ENCODE measurements around the gene LGI2. TPM values are rescaled to one million over a fixed set of nuclear protein-coding genes. Genes with fewer than 3 reads are reported as not detected.

Gene LGI2
- total RNA-seq, 4 donors from 2014 or later: 4.6 to 13.7 (median 9.7) TPM

DNA sequence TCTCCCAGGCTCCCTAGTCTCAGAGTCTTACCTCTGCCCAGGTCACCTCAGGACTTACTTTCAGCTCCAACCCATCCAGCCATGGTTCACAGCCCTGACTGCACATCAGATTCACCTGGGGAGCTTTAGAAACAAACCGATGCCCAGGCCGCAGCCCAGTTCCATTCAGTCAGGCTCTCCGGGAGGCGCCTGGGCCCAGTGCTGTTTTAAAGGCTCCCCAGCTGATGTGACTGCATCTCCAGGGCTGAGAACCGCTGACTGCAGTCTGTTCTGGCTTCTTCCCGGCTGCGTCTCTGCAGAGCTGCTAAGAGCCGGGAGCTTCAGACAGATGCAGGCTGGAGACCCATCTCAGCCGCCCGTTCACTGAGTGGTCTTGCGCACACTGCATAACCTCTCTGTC is 44.4 kb upstream of the LGI2 start:
- Histone ChIP-seq H3K9me3 (no peaks in the 10 kb centered on the region), H3K36me3 (no peaks in the 10 kb centered on the region), H3K27me3 (no peaks in the 10 kb centered on the region), H3K4me1 (peaks cover 0 to 7% (median 0%) of the 10 kb centered on the region in 4 donors), H3K4me3 (no peak overlapping the region), H3K27ac (replicated peaks in 1 of 4) (no peak overlapping the region)
- intact Hi-C loops (cut with DNase I): no loop called here
- 94% methylated on average over 3 of the region's 11 CpGs for WGBS
- no peak for TF ChIP-seq POLR2A (IDR thresholded peaks at IDR 0.05; ENCODE audit: low read depth)
- TF ChIP-seq EP300 (IDR thresholded peaks at IDR 0.05): no peak
- TF ChIP-seq, protein P1, sequence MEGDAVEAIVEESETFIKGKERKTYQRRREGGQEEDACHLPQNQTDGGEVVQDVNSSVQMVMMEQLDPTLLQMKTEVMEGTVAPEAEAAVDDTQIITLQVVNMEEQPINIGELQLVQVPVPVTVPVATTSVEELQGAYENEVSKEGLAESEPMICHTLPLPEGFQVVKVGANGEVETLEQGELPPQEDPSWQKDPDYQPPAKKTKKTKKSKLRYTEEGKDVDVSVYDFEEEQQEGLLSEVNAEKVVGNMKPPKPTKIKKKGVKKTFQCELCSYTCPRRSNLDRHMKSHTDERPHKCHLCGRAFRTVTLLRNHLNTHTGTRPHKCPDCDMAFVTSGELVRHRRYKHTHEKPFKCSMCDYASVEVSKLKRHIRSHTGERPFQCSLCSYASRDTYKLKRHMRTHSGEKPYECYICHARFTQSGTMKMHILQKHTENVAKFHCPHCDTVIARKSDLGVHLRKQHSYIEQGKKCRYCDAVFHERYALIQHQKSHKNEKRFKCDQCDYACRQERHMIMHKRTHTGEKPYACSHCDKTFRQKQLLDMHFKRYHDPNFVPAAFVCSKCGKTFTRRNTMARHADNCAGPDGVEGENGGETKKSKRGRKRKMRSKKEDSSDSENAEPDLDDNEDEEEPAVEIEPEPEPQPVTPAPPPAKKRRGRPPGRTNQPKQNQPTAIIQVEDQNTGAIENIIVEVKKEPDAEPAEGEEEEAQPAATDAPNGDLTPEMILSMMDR (IDR thresholded peaks at IDR 0.05): no peak
- TF ChIP-seq POLR2AphosphoS5 (IDR thresholded peaks at IDR 0.05): no peak
- no peak for DNase-seq (ENCODE audit: extremely low spot score)

DNA sequence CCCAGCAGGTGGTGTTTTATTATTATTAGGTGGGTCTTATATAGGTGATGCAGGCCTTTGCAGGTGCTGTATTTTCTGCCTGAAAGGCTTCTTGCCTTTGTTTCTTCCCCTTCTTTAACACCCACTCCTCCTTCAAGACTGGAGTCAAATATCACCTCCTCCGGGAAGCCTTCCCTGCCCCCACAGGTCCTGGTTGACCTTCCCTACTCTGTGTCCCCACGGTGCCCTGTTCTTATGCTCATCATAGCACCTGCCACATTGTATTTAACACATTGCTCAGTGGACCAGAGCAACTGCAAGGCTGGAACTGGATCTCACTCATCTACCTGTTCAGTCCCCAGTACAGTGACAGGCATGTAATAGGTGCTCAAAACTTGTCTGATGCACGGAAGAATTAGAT is 39.8 kb upstream of the LGI2 start:
- H3K9me3 ChIP-seq: no peaks in the 10 kb centered on the region
- no peak for DNase-seq (ENCODE audit: extremely low spot score)

DNA sequence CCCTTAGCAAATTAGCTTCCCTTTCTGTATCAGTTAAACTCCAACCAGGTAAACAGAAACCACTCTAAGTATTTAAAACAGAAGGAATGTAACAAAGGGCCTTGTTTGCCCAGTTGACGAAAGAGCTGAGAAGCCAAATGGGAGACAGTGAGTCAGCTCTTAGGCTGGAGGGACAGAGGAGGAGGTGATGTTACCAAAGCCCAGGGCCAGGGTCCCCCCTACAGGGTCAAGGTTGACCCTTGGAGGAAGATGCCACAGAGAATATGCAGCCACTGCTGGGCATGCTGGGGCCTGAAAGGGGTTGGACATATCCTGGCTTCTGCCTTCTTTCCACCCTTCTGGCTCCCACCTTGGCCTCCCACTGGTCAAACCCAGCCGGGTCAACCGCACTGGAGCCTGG is 38.3 kb upstream of the LGI2 start:
- Histone ChIP-seq H3K27ac (replicated peaks in 1 of 4) (no peak overlapping the region), H3K4me1 (peaks cover 0 to 7% (median 0%) of the 10 kb centered on the region in 4 donors)
- TF ChIP-seq POLR2AphosphoS5 (IDR thresholded peaks at IDR 0.05) (no peak), POLR2A (IDR thresholded peaks at IDR 0.05; ENCODE audit: low read depth) (no peak), EP300 (IDR thresholded peaks at IDR 0.05) (no peak)
- TF ChIP-seq, protein P1 (IDR thresholded peaks at IDR 0.05): no peak

More for the DNA sequence above, 39.8 kb upstream of the LGI2 start:
- Histone ChIP-seq H3K4me1 (peaks cover 0 to 7% (median 0%) of the 10 kb centered on the region in 4 donors), H3K27me3 (no peaks in the 10 kb centered on the region), H3K4me3 (no peak overlapping the region), H3K36me3 (no peaks in the 10 kb centered on the region), H3K27ac (replicated peaks in 1 of 4) (no peak overlapping the region)
- intact Hi-C loops (cut with DNase I): no loop called here
- TF ChIP-seq, protein P1 (IDR thresholded peaks at IDR 0.05): no peak
- TF ChIP-seq POLR2A (IDR thresholded peaks at IDR 0.05; ENCODE audit: low read depth) (no peak), POLR2AphosphoS5 (IDR thresholded peaks at IDR 0.05) (no peak), EP300 (IDR thresholded peaks at IDR 0.05) (no peak)
- 93% methylated on average over 3 of the region's 3 CpGs for WGBS

DNA sequence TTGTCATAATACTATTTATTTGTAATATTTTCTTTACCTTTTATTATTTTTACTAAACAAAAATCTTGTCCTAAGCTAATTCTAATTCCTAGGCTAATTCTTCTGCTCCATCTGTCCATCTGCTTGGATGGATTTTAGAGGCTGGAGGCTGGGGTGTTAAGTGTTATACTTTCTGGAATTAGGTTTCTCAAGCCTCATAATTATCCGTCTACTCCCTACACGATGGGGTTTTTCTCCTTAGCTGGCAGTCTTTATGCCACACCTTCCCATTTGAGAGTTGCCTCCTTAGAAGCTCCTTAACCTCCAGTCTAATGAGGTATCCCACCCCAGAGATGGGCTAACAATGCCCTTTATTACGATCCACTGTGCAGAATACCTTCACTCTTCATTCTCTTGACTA is 37.6 kb upstream of the LGI2 start:
- intact Hi-C loops (cut with DNase I): no loop called here
- no peaks in the 10 kb centered on the region for H3K36me3 ChIP-seq
- DNase-seq (ENCODE audit: extremely low spot score): no peak
- no peak overlapping the region for H3K27ac ChIP-seq (replicated peaks in 1 of 4)
- H3K4me3 ChIP-seq: no peak overlapping the region
- TF ChIP-seq EP300 (IDR thresholded peaks at IDR 0.05): no peak
- TF ChIP-seq POLR2AphosphoS5 (IDR thresholded peaks at IDR 0.05): no peak
- no peak for TF ChIP-seq POLR2A (IDR thresholded peaks at IDR 0.05; ENCODE audit: low read depth)
- TF ChIP-seq, protein P1 (IDR thresholded peaks at IDR 0.05): no peak
- 93% methylated on average over 3 of the region's 3 CpGs for WGBS
- no peaks in the 10 kb centered on the region for H3K27me3 ChIP-seq
- peaks cover 0 to 7% (median 0%) of the 10 kb centered on the region in 4 donors for H3K4me1 ChIP-seq
- H3K9me3 ChIP-seq: no peaks in the 10 kb centered on the region

More for the DNA sequence above, 38.3 kb upstream of the LGI2 start:
- H3K9me3 ChIP-seq: no peaks in the 10 kb centered on the region
- H3K36me3 ChIP-seq: no peaks in the 10 kb centered on the region
- H3K4me3 ChIP-seq: no peak overlapping the region
- intact Hi-C loops (cut with DNase I): no loop called here
- no peak for DNase-seq (ENCODE audit: extremely low spot score)
- no peaks in the 10 kb centered on the region for H3K27me3 ChIP-seq
- 85% methylated on average over 3 of the region's 3 CpGs for WGBS

DNA sequence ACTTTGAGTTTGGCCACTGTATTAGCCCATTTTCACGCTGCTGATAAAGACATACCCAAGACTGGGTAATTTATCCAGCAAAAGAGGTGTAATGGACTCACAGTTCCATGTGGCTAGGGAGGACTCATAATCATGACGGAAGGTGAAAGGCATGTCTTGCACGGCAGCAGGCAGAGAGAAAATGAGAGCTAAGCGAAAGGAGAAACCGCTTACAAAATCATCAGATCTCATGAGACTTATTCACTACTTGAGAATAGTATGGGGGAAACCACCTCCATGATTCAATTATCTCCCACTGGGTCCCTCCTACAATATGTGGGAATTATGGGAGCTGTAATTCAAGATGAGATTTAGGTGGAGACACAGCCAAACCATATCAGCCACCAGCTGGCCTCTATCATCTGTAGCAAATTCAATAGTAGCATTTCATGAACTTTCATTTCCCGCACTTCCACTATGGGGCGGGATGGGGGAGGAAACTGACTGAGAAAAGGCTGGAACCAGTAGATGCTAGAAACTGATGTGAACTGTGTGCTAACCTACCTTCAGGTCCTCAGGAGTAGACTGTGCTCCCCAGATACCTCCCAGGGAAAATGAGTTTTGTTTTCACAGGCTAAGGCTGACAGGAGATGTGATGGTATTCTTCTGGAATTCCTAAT is 35.3 kb upstream of the LGI2 start:
- no peak overlapping the region for H3K27ac ChIP-seq (replicated peaks in 1 of 4)
- TF ChIP-seq, protein P1 (IDR thresholded peaks at IDR 0.05): no peak
- TF ChIP-seq POLR2A (IDR thresholded peaks at IDR 0.05; ENCODE audit: low read depth) (no peak), EP300 (IDR thresholded peaks at IDR 0.05) (no peak)
- no peak overlapping the region for H3K4me3 ChIP-seq
- H3K36me3 ChIP-seq: no peaks in the 10 kb centered on the region
- no peaks in the 10 kb centered on the region for H3K27me3 ChIP-seq
- no peak for DNase-seq (ENCODE audit: extremely low spot score)
- WGBS: 91% methylated on average over 7 of the region's 7 CpGs
- no peaks in the 10 kb centered on the region for H3K4me1 ChIP-seq
- intact Hi-C loops (cut with DNase I): no loop called here
- no peaks in the 10 kb centered on the region for H3K9me3 ChIP-seq

Measured in esophagus muscularis mucosa (tissue), 4 donors.